Liver (tissue), 9 donors: Measurements from ENCODE around the gene IL24. TPM values are rescaled to one million over a fixed set of nuclear protein-coding genes. Genes with fewer than 3 reads are reported as not detected.

ENCODE experiments used
- DNase-seq: peaks from one replicate; pipeline ENCODE4 v3.0.0-alpha.2; 2017; ENCODE audit warnings: low spot score
- H3K27ac ChIP-seq, 2 donors: one replicate each; pipeline ENCODE4 v1.7.0; 2013; ENCODE audit warnings: inconsistent platforms in 2 of 2, low read length in 2 of 2, control low read depth in 1 of 2, low read depth in 1 of 2, mild to moderate bottlenecking in 1 of 2
- H3K27me3 ChIP-seq, 4 donors: one replicate each; pipeline versions ENCODE4 v1.6.1 to v1.7.0; 2013; ENCODE audit warnings: low read length in 3 of 4, inconsistent platforms in 1 of 4, mild to moderate bottlenecking in 1 of 4, moderate library complexity in 1 of 4; ENCODE audit not compliant: control insufficient read depth in 4 of 4, insufficient read depth in 4 of 4
- H3K36me3 ChIP-seq, 4 donors: one replicate each; pipeline versions ENCODE4 v1.6.1 to v1.7.0; 2013; ENCODE audit warnings: low read length in 3 of 4, mild to moderate bottlenecking in 3 of 4, low read depth in 1 of 4, moderate library complexity in 1 of 4; ENCODE audit not compliant: control insufficient read depth in 4 of 4, insufficient read depth in 3 of 4
- H3K4me1 ChIP-seq, 4 donors: one replicate each; pipeline versions ENCODE4 v1.6.1 to v1.7.0; 2013; ENCODE audit warnings: low read length in 3 of 4, mild to moderate bottlenecking in 3 of 4, moderate library complexity in 1 of 4; ENCODE audit not compliant: control insufficient read depth in 4 of 4, insufficient read depth in 4 of 4
- H3K4me3 ChIP-seq, 3 donors: one replicate each; pipeline versions ENCODE4 v1.6.1 to v1.7.0; 2013; ENCODE audit warnings: low read length in 3 of 3, control low read depth in 1 of 3, low read depth in 1 of 3, mild to moderate bottlenecking in 1 of 3
- H3K9ac ChIP-seq, 2 donors: one replicate each; pipeline ENCODE4 v1.7.0; 2013; ENCODE audit warnings: low read length in 2 of 2, mild to moderate bottlenecking in 2 of 2, moderate library complexity in 2 of 2, control low read depth in 1 of 2, low read depth in 1 of 2
- H3K9me3 ChIP-seq, 4 donors: one replicate each; pipeline versions ENCODE4 v1.6.1 to v1.7.0; 2013; ENCODE audit warnings: low read length in 3 of 4; ENCODE audit not compliant: control insufficient read depth in 4 of 4
- ATF3 ChIP-seq: IDR thresholded peaks from 2 replicates; pipeline ENCODE4 v1.6.1; 2016; ENCODE audit warnings: antibody characterized with exemption
- EGR1 ChIP-seq, 2 donors: IDR thresholded peaks; 2 replicates each; pipeline ENCODE4 v1.6.1; 2016 to 2018; ENCODE audit warnings: antibody characterized with exemption in 2 of 2, low read depth in 2 of 2
- FOXA1 ChIP-seq: IDR thresholded peaks from 2 replicates; pipeline ENCODE4 v1.6.1; 2016; ENCODE audit warnings: antibody characterized with exemption
- GABPA ChIP-seq, 2 donors: IDR thresholded peaks in 1 of 2; conservative IDR thresholded peaks in 1 of 2; 2 replicates each; pipeline ENCODE4 v1.6.1; 2016; ENCODE audit warnings: antibody characterized with exemption in 2 of 2, mild to moderate bottlenecking in 1 of 2, moderate library complexity in 1 of 2
- HNF4G ChIP-seq: IDR thresholded peaks from 2 replicates; pipeline ENCODE4 v1.6.1; 2016; ENCODE audit warnings: antibody characterized with exemption
- JUND ChIP-seq, 2 donors: IDR thresholded peaks; 2 replicates each; pipeline ENCODE4 v1.6.1; 2016; ENCODE audit warnings: antibody characterized with exemption in 2 of 2
- NR2F2 ChIP-seq: IDR thresholded peaks from 2 replicates; pipeline ENCODE4 v1.6.1; 2016; ENCODE audit warnings: antibody characterized with exemption
- RAD21 ChIP-seq, 2 donors: IDR thresholded peaks; 2 replicates each; pipeline ENCODE4 v1.6.1; 2016; ENCODE audit warnings: antibody characterized with exemption in 2 of 2, mild to moderate bottlenecking in 2 of 2
- SP1 ChIP-seq: IDR thresholded peaks from 2 replicates; pipeline ENCODE4 v1.6.1; 2018; ENCODE audit warnings: antibody characterized with exemption, mild to moderate bottlenecking
- TAF1 ChIP-seq: conservative IDR thresholded peaks from 2 replicates; pipeline ENCODE4 v1.6.1; 2016; ENCODE audit warnings: antibody characterized with exemption, mild to moderate bottlenecking
- WGBS: extraction: QIAGEN DNeasy Blood & Tissue Kit; methylation state at CpG from one replicate; pipeline ENCODE4 v1.1.7; 2013; 5-methylcytosine and 5-hydroxymethylcytosine counted together
- polyA plus RNA-seq, 2 donors: library from polyadenylated mRNA; stranded (reverse) in 1 of 2; unstranded in 1 of 2; fragments of 200-250 nt in 1 of 2; fragments of >200 nt in 1 of 2; fragmentation: Nextera tagmentation in 1 of 2; extraction: Ambion mirVana in 1 of 2; gene quantifications; one replicate each; pipeline versions ENCODE4 v1.2.1 to v1.2.3, GENCODE V29; 2013 to 2015
- total RNA-seq, 2 donors: library from RNA; depleted of rRNA; stranded (reverse); fragments of >200 nt; gene quantifications; one replicate each; pipeline ENCODE4 v1.2.3, GENCODE V29; 2014
- TF ChIP-seq, protein P1 (sequence below): IDR thresholded peaks from 2 replicates; pipeline ENCODE4 v1.6.1; 2016; ENCODE audit warnings: antibody characterized with exemption, mild to moderate bottlenecking
- donor health status: healthy.
- donor health status: healthy.
- donor health status: healthy.
- donor health status: healthy.
- donor health status: healthy.

The IL24 gene
- total and polyA plus RNA-seq, 4 donors = 0.13 TPM; not detected in 3

- Histone ChIP-seq H3K4me1 (no peaks in the 10 kb centered on the region), H3K9ac (no peak overlapping the region), H3K36me3 (no peaks in the 10 kb centered on the region), H3K27me3 (no peaks in the 10 kb centered on the region), H3K9me3 (no peaks in the 10 kb centered on the region), H3K27ac (no peak overlapping the region), H3K4me3 (no peak overlapping the region)
- TF ChIP-seq NR2F2 = no peak
- no peak for TF ChIP-seq JUND (IDR thresholded peaks at IDR 0.05)
- TF ChIP-seq, protein P1, sequence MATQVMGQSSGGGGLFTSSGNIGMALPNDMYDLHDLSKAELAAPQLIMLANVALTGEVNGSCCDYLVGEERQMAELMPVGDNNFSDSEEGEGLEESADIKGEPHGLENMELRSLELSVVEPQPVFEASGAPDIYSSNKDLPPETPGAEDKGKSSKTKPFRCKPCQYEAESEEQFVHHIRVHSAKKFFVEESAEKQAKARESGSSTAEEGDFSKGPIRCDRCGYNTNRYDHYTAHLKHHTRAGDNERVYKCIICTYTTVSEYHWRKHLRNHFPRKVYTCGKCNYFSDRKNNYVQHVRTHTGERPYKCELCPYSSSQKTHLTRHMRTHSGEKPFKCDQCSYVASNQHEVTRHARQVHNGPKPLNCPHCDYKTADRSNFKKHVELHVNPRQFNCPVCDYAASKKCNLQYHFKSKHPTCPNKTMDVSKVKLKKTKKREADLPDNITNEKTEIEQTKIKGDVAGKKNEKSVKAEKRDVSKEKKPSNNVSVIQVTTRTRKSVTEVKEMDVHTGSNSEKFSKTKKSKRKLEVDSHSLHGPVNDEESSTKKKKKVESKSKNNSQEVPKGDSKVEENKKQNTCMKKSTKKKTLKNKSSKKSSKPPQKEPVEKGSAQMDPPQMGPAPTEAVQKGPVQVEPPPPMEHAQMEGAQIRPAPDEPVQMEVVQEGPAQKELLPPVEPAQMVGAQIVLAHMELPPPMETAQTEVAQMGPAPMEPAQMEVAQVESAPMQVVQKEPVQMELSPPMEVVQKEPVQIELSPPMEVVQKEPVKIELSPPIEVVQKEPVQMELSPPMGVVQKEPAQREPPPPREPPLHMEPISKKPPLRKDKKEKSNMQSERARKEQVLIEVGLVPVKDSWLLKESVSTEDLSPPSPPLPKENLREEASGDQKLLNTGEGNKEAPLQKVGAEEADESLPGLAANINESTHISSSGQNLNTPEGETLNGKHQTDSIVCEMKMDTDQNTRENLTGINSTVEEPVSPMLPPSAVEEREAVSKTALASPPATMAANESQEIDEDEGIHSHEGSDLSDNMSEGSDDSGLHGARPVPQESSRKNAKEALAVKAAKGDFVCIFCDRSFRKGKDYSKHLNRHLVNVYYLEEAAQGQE = no peak
- TF ChIP-seq HNF4G = no peak
- no peak for DNase-seq
- 83% methylated on average over 2 of the region's 2 CpGs for WGBS
Observed at GRCh38 chr1:206883876-206884275, 13.4 kb upstream of the IL24 start.

DNA sequence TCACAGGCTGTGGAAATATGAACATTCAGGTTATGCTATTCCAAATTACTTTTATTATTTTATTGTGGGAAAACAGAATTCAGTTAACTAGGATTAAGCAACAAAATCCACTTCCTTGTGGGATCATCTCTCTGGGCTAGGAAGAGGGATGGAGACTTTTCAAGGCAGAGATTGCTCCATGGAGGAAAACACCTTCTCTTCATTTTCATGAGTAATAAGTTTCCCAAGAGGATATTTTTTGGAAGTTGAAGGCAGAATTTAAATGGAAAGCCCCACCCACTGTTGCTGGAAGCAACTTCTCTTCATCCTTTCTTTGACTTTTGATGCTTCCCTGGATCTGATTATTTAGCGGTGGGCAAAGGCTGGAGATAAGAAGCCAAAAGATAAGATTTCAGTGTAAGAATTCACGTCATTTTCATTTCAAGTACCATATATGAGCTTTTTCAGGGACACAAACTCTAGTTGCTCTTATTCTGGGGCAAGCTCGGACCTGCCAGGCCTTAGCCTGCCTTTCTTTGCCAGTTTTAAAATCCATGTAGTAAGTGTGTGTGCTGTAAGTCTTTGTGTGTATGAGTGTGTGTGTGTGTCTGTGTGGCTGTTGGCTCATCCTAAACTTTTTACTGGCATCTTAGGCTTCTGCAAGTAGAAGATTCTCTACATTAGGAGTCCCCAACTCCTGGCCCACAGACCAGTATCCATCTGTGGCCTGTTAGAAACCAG is 11.7 kb upstream of the IL24 start:
- peaks cover 4 to 8% (median 6%) of the 10 kb centered on the region in 4 donors for H3K4me1 ChIP-seq
- H3K9ac ChIP-seq = no peak overlapping the region
- no peak overlapping the region for H3K27ac ChIP-seq
- H3K4me3 ChIP-seq = no peak overlapping the region
- DNase-seq = no peak
- TF ChIP-seq JUND (IDR thresholded peaks at IDR 0.05) (no peak), HNF4G (no peak), RAD21 (IDR thresholded peaks at IDR 0.05) (no peak), EGR1 (IDR thresholded peaks at IDR 0.05; ENCODE audit: low read depth in 2 of 2) (no peak), TAF1 (no peak), SP1 (no peak), NR2F2 (no peak), FOXA1 (no peak), GABPA (IDR thresholded peaks at IDR 0.05 in 1 of 2, conservative IDR thresholded peaks at IDR 0.05 in 1 of 2) (no peak), ATF3 (no peak)
- TF ChIP-seq, protein P1 = no peak
- H3K27me3 ChIP-seq = no peaks in the 10 kb centered on the region
- WGBS = 84% methylated on average over 3 of the region's 3 CpGs
- no peaks in the 10 kb centered on the region for H3K9me3 ChIP-seq
- no peaks in the 10 kb centered on the region for H3K36me3 ChIP-seq
